B cell (primary cell): Measurements from ENCODE around the gene CPT1A. TPM values are rescaled to one million over a fixed set of nuclear protein-coding genes. Genes with fewer than 3 reads are reported as not detected.

Experiments used
- ATAC-seq: fragments of 200-7000 bp; cut with Tn5 transposase; one replicate; pipeline ENCODE4 v1.10.0; 2021; ENCODE audit warnings: low read depth, mild to moderate bottlenecking, moderate number of reproducible peaks, moderate library complexity
- CTCF ChIA-PET: fragments of 350-600 bp; sonication (Branson Sonifier 250); formaldehyde crosslinking; loops from one replicate; lab custom pipeline; 2021; ENCODE audit warnings: antibody characterized with exemption, inconsistent platforms; lab: Charles Lee
- POLR2A ChIA-PET: fragments of 350-600 bp; sonication (Branson Sonifier 250); formaldehyde crosslinking; loops from one replicate; lab custom pipeline; 2021; ENCODE audit warnings: antibody characterized with exemption; lab: Charles Lee
- DNase-seq: peaks from one replicate; pipeline ENCODE4 v3.0.0; 2013
- H2AFZ ChIP-seq: 2 replicates; pipeline ENCODE4 v1.6.1; 2012; ENCODE audit warnings: mild to moderate bottlenecking, low read depth, low read length; ENCODE audit not compliant: insufficient read depth, poor library complexity, severe bottlenecking
- H3K27ac ChIP-seq, 2 donors: 1 replicate in 1 of 2; 2 replicates in 1 of 2; pipeline ENCODE4 v1.5.1; 2012 to 2013; ENCODE audit warnings: low read length in 2 of 2, mild to moderate bottlenecking in 2 of 2, moderate library complexity in 1 of 2
- H3K27me3 ChIP-seq, 4 experiments: fragments of 200-600 bp in 1 of 4; sonication (generic) in 1 of 4; replicated peaks in 1 of 4; 1 replicate in 2 of 4; 2 replicates in 2 of 4; pipeline versions ENCODE4 v1.6.1 to v1.7.0; 2013 to 2016; ENCODE audit warnings: low read length in 3 of 4, mild to moderate bottlenecking in 2 of 4, mixed read lengths in 1 of 4, moderate library complexity in 1 of 4; ENCODE audit not compliant: insufficient read depth in 4 of 4, control insufficient read depth in 3 of 4; ENCODE audit errors: control extremely low read depth in 1 of 4
- H3K36me3 ChIP-seq, 2 experiments: replicated peaks in 1 of 2; 1 replicate in 1 of 2; 2 replicates in 1 of 2; pipeline versions ENCODE4 v1.6.1 to v1.7.1; 2013; ENCODE audit warnings: low read length in 1 of 2; ENCODE audit not compliant: insufficient read depth in 2 of 2, control insufficient read depth in 1 of 2; ENCODE audit errors: control extremely low read depth in 1 of 2, extremely low read depth in 1 of 2
- H3K4me1 ChIP-seq, 2 donors: fragments of 200-600 bp in 1 of 2; sonication (generic) in 1 of 2; 1 replicate in 1 of 2; 2 replicates in 1 of 2; pipeline versions ENCODE4 v1.5.1 to v1.6.1; 2013 to 2017; ENCODE audit warnings: low read length in 2 of 2; ENCODE audit not compliant: control insufficient read depth in 2 of 2, insufficient read depth in 2 of 2
- H3K4me2 ChIP-seq: replicated peaks from 2 replicates; pipeline ENCODE3; 2012; ENCODE audit warnings: mild to moderate bottlenecking, low read depth, low read length; ENCODE audit not compliant: poor library complexity, severe bottlenecking
- H3K4me3 ChIP-seq, 5 experiments: fragments of 200-600 bp in 1 of 5; sonication (generic) in 1 of 5; 1 replicate in 3 of 5; 2 replicates in 2 of 5; pipeline versions ENCODE4 v1.5.1 to v1.7.0; 2011 to 2016; ENCODE audit warnings: low read length in 4 of 5, mild to moderate bottlenecking in 4 of 5, low read depth in 2 of 5, control low read depth in 1 of 5, moderate library complexity in 1 of 5; ENCODE audit not compliant: insufficient read depth in 1 of 5; ENCODE audit errors: control extremely low read depth in 1 of 5, extremely low read depth in 1 of 5
- H3K79me2 ChIP-seq: fragments of 200-600 bp; sonication (generic); one replicate; pipeline ENCODE4 v1.6.0; 2016; ENCODE audit warnings: low read length; ENCODE audit not compliant: control insufficient read depth, insufficient read depth
- H3K9ac ChIP-seq: fragments of 200-600 bp; sonication (generic); 2 replicates; pipeline ENCODE4 v1.6.1; 2017; ENCODE audit warnings: mild to moderate bottlenecking, low read length, moderate library complexity
- H3K9me3 ChIP-seq, 3 donors: one replicate each; pipeline versions ENCODE4 v1.6.1 to v1.7.1; 2013; ENCODE audit warnings: low read length in 2 of 3; ENCODE audit not compliant: control insufficient read depth in 2 of 3, insufficient read depth in 1 of 3; ENCODE audit errors: control extremely low read depth in 1 of 3
- H4K20me1 ChIP-seq: 2 replicates; pipeline ENCODE4 v1.6.0; 2012; ENCODE audit warnings: mild to moderate bottlenecking, low read length; ENCODE audit not compliant: insufficient read depth, control insufficient read depth, poor library complexity, severe bottlenecking
- H3K27ac Mint-ChIP-seq: one replicate; pipeline ENCODE4 v1.8.0; 2021; ENCODE audit warnings: mixed read lengths
- H3K27me3 Mint-ChIP-seq: one replicate; pipeline ENCODE4 v1.8.0; 2021; ENCODE audit warnings: mixed read lengths
- H3K4me1 Mint-ChIP-seq: one replicate; pipeline ENCODE4 v1.8.0; 2021; ENCODE audit warnings: mixed read lengths
- H3K4me3 Mint-ChIP-seq: one replicate; pipeline ENCODE4 v1.8.0; 2021; ENCODE audit warnings: mixed read lengths
- H3K9me3 Mint-ChIP-seq: one replicate; pipeline ENCODE4 v1.8.0; 2022; ENCODE audit warnings: mixed read lengths; ENCODE audit not compliant: insufficient read depth
- EZH2 ChIP-seq: IDR thresholded peaks from 2 replicates; pipeline ENCODE4 v1.6.1; 2012; ENCODE audit warnings: borderline replicate concordance, low read depth, mild to moderate bottlenecking, moderate library complexity, low read length; ENCODE audit not compliant: insufficient read depth, poor library complexity, severe bottlenecking
- WGBS: methylation state at CpG from one replicate; pipeline ENCODE4 v1.1.5; 2013; ENCODE audit warnings: missing lambda C conversion rate; ENCODE audit not compliant: insufficient coverage; 5-methylcytosine and 5-hydroxymethylcytosine counted together
- intact Hi-C: fragments of 100-400 bp; cut with micrococcal nuclease; formaldehyde crosslinking; loops from one replicate; pipeline ENCODE4 v1.10.0; 2022
- polyA plus RNA-seq: library from polyadenylated mRNA; depleted of rRNA; stranded (reverse); fragments of >200 nt; gene quantifications from 2 replicates; pipeline ENCODE4 v1.2.3, GENCODE V29; 2012
- total RNA-seq, 2 donors: library from RNA; stranded (reverse); fragments of 120-200 nt in 1 of 2; gene quantifications; 1 replicate in 1 of 2; 2 replicates in 1 of 2; pipeline versions ENCODE4 v1.2.3 to v1.2.4, GENCODE V29; 2013 to 2022
- TF ChIP-seq, protein P1 (sequence below): fragments of 200-600 bp; IDR thresholded peaks from one replicate; pipeline ENCODE4 v1.8.0; 2022; ENCODE audit warnings: antibody characterized with exemption, mild to moderate bottlenecking

CPT1A gene
- total and polyA plus RNA-seq, 2 donors (not counting 1 experiment from before 2014, with no cell fraction given): 15.6 to 40.8 TPM

DNA sequence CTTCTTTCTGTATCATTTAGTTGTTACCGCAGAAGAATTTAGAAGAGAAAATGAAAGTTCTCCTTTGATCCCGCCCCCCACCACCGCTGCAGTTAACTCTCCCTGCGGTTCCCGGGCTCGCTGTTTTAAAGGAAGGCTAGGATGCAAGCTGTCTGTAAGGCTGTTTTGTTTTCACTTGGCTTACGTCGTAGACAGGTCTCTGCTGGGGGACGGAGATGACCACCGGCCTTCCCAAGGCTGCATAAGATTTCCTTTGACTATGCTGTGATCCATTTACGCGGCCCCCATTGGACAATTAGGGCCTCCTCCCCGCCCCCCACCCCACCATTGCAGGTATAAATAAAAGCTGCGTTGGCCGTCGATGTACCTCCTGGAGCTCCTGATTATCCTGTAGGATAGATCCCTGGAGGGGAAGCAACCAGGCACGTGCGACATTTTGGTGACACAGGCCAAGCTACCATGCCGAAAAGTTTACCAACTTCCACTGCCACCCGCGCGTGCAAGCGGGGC, 1.4 kb upstream of the CPT1A start:
- Histone ChIP-seq H3K36me3 (no peaks in the 10 kb centered on the region), H3K27ac (no peak overlapping the region), H3K4me1 (peaks cover 33 to 51% of the 10 kb centered on the region in 2 donors), H3K9me3 (no peaks in the 10 kb centered on the region), H2AFZ (peak overlapping the region; percentile 93), H4K20me1 (no peaks in the 10 kb centered on the region), H3K4me2 (peak overlapping the region; percentile 91), H3K4me3 (peak overlapping the region; percentile 59 to 88 (median 72)), H3K9ac (peak overlapping the region; percentile 76), H3K79me2 (no peaks in the 10 kb centered on the region), H3K27me3 (no peaks in the 10 kb centered on the region)
- peak overlapping the region; percentile 88 for H3K4me3 Mint-ChIP-seq
- ChIA-PET POLR2A (interaction anchor here (0.6 to 2.3 kb wide), 9 partner anchors 12 to 1453 kb away, joined by 3 to 10 read pairs (median 4); partner anchors contain the start of genes IGHMBP2 and MRPL21), CTCF (interaction anchor here (0.7 to 4.3 kb wide), 21 partner anchors 9 to 800 kb away, joined by 3 to 70 read pairs (median 5); partner anchors contain the start of genes IGHMBP2 and MRPL21)
- peaks cover 42% of the 10 kb centered on the region for H3K4me1 Mint-ChIP-seq
- H3K27me3 Mint-ChIP-seq: no peaks in the 10 kb centered on the region
- WGBS: 0% methylated on average over 4 of the region's 23 CpGs
- H3K9me3 Mint-ChIP-seq: no peaks in the 10 kb centered on the region
- peak; percentile 68 for DNase-seq
- H3K27ac Mint-ChIP-seq: peak overlapping the region; percentile 76
- no peak for ATAC-seq
- no peak for TF ChIP-seq EZH2
- TF ChIP-seq, protein P1, sequence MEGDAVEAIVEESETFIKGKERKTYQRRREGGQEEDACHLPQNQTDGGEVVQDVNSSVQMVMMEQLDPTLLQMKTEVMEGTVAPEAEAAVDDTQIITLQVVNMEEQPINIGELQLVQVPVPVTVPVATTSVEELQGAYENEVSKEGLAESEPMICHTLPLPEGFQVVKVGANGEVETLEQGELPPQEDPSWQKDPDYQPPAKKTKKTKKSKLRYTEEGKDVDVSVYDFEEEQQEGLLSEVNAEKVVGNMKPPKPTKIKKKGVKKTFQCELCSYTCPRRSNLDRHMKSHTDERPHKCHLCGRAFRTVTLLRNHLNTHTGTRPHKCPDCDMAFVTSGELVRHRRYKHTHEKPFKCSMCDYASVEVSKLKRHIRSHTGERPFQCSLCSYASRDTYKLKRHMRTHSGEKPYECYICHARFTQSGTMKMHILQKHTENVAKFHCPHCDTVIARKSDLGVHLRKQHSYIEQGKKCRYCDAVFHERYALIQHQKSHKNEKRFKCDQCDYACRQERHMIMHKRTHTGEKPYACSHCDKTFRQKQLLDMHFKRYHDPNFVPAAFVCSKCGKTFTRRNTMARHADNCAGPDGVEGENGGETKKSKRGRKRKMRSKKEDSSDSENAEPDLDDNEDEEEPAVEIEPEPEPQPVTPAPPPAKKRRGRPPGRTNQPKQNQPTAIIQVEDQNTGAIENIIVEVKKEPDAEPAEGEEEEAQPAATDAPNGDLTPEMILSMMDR: no peak
- intact Hi-C loops: loop anchor here (1.0 to 10.0 kb wide), 3 partner anchors 18 to 454 kb away; no protein-coding TSS in a partner anchor
